ENCODE measurements around the gene NPBWR2. TPM values are rescaled to one million over a fixed set of nuclear protein-coding genes. Genes with fewer than 3 reads are reported as not detected.
"Not testable (repeated sequence)": the region's sequence is repeated elsewhere in the genome, so short reads cannot be mapped to it uniquely, and the experiment has no call there.

Gene NPBWR2
- total RNA-seq, 1 donor from 2014 or later, result not detected

GRCh38 chr20:64095927-64096326, 11.4 kb downstream of the NPBWR2 start:
- intact Hi-C loops (cut with micrococcal nuclease), result no loop called here
- no peak for DNase-seq
- ATAC-seq, result no peak

- no peak for DNase-seq
- ATAC-seq, result no peak
- intact Hi-C loops (cut with micrococcal nuclease), result no loop called here
Observed at GRCh38 chr20:64095455-64095854, 11.9 kb downstream of the NPBWR2 start.

- DNase-seq (no peak), ATAC-seq (no peak)
- intact Hi-C loops (cut with micrococcal nuclease), result no loop called here
Observed at GRCh38 chr20:64093013-64093503, 14.3 kb downstream of the NPBWR2 start.

GRCh38 chr20:64092258-64093012, 14.9 kb downstream of the NPBWR2 start:
- DNase-seq (no peak), ATAC-seq (no peak)
- intact Hi-C loops (cut with micrococcal nuclease), result no loop called here

GRCh38 chr20:64091770-64092169, 15.6 kb downstream of the NPBWR2 start:
- ATAC-seq, result no peak
- intact Hi-C loops (cut with micrococcal nuclease), result no loop called here
- DNase-seq, result no peak

- intact Hi-C loops (cut with micrococcal nuclease), result no loop called here
- no peak for ATAC-seq
- no peak for DNase-seq
Observed at GRCh38 chr20:64091340-64091739, 16.0 kb downstream of the NPBWR2 start.

DNA sequence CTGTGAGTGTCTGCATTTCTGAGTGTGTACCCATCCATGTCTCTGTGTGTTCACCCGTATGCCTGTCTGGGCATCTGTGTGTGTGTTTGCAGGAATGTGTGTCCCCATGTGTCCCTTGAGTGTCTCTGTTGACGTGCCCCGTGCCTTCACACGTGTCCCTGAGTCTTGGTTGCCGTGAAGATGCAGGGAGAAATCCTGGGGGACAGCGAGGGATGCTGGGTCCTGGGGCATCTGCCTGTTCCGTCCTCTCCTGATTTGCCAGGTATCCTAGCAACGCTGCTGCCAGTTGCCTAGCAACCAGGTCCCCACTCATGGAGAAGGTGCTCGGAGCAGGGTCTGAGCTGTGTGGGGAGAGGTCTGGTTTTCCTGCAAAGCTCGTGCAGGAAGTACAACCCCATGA, 17.2 kb downstream of the NPBWR2 start:
- intact Hi-C loops (cut with micrococcal nuclease), result no loop called here
- no peak for ATAC-seq
- DNase-seq, result no peak

- ATAC-seq; DNase-seq; intact Hi-C loops (cut with micrococcal nuclease): not testable (repeated sequence)
Observed at GRCh38 chr20:64088586-64088985, 18.8 kb downstream of the NPBWR2 start.

DNA sequence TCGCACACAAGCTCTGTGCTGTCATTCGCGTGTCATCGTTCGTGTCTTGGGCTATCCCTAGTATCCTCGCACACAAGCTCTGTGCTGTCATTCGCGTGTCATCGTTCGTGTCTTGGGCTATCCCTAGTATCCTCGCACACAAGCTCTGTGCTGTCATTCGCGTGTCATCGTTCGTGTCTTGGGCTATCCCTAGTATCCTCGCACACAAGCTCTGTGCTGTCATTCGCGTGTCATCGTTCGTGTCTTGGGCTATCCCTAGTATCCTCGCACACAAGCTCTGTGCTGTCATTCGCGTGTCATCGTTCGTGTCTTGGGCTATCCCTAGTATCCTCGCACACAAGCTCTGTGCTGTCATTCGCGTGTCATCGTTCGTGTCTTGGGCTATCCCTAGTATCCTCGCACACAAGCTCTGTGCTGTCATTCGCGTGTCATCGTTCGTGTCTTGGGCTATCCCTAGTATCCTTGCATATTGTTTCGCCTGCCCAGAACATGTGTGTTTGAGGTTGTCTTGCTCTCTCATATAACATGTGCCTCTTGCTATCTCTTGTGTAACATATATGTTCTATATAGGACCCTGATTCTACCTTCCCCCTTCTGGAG, 20.0 kb downstream of the NPBWR2 start:
- DNase-seq; ATAC-seq; intact Hi-C loops (cut with micrococcal nuclease): not testable (repeated sequence)

DNA sequence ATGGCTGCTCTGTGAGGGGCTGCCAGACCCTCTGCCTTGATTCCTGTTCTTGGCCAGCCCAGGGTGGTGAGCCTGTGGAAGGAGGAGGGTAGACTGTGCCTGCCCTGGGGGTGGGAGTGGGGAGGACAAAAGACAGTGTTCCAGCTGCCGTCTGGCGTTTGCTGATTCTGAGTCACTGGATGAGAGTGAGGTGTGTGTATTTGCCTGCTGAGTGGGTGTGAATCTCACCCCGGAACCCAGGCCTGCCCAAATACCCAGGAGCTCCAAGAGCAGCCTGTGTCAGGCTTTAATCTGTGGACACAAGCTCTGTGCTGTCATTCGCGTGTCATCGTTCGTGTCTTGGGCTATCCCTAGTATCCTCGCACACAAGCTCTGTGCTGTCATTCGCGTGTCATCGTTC, 20.6 kb downstream of the NPBWR2 start:
- no peak for ATAC-seq
- DNase-seq, result no peak
- intact Hi-C loops (cut with micrococcal nuclease), result no loop called here

DNA sequence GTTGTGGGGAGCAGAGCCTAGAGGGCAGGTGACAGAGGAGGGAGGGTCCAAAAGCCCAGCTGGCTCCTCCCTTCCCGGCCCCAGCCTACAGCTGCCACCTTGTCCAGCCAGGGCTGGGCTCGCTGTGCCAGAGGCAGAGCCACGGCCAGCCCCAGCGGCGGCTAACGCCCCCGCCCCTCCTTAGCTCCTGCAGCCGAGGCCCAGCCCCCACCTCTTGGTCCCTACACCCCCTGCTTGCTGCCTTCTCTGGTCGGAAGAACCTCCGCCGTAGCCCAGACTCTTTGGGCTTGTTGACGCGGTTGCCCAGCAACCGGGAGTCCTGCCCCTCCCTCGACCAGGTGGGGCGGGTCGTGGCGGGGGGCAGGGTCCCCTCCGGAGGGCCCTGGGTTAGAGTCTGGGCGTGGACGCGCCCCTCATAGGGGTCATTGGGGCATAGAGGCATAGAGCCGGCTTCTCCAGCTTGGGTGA, 22.6 kb downstream of the NPBWR2 start:
- DNase-seq, result no peak
- intact Hi-C loops (cut with micrococcal nuclease), result no loop called here
- no peak for ATAC-seq

- no peak for DNase-seq
- no peak for ATAC-seq
- intact Hi-C loops (cut with micrococcal nuclease), result no loop called here
Observed at GRCh38 chr20:64083804-64084684, 23.3 kb downstream of the NPBWR2 start, which contains the start of gene LKAAEAR1. Gene LKAAEAR1, minus strand, starts transcription at chr20:64084398. Its CDS starts 179 bp downstream, at chr20:64084219.

GRCh38 chr20:64083378-64083803, 24.0 kb downstream of the NPBWR2 start:
- peak; percentile 88 for DNase-seq
- intact Hi-C loops (cut with micrococcal nuclease), result no loop called here
- peak; percentile 67 for ATAC-seq

DNA sequence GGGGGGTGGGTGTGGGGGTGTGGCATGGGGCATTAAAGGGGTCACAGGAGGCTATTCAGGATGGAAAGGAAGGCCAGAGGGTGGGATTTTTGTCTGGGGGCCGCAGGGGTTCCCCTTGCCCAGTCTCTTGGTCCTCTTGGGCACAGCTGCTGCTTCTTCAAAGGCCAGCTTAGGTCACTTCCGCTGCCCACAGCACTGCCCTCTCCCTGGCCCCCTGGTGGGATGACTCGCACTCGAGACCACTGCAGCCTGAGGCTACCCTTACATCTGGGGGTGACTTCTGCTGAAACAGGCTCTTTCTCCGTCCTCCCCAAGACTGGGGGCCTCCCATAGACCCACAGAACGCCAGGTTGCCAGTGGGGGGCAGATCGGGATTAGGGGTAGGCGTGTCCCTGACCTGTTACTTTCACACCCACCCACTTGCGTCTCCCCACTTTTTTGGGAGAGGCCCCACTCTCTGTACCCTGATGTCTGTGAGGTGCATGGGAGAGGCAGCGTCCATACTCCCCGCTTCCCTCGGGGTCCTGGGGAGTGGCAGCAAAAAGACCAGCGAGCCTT, 24.5 kb downstream of the NPBWR2 start:
- ATAC-seq (no peak), DNase-seq (no peak)
- intact Hi-C loops (cut with micrococcal nuclease), result no loop called here

GRCh38 chr20:64082126-64082731, 25.1 kb downstream of the NPBWR2 start:
- intact Hi-C loops (cut with micrococcal nuclease), result no loop called here
- ATAC-seq (no peak), DNase-seq (no peak)

- ATAC-seq (no peak), DNase-seq (no peak)
- intact Hi-C loops (cut with micrococcal nuclease), result no loop called here
Observed at GRCh38 chr20:64081624-64081964, 25.8 kb downstream of the NPBWR2 start.

- intact Hi-C loops (cut with micrococcal nuclease), result no loop called here
- ATAC-seq (no peak), DNase-seq (no peak)
Observed at GRCh38 chr20:64080813-64081623, 26.3 kb downstream of the NPBWR2 start.
